OCI-LY1 (cell line): ENCODE measurements around the gene TNRC6A.

Source experiments
- CTCF ChIP-seq: fragments of 200-600 bp; sonication (generic), shearing (Covaris generic); IDR thresholded peaks from 2 replicates; pipeline ENCODE4 v1.5.1; 2017; ENCODE audit warnings: mild to moderate bottlenecking, antibody characterized with exemption, low read length, moderate library complexity, mixed read lengths
- EZH2 ChIP-seq: fragments of 200-600 bp; sonication (generic), shearing (Covaris generic); IDR thresholded peaks from 2 replicates; pipeline ENCODE4 v1.8.0; 2017; ENCODE audit warnings: borderline replicate concordance, mixed run types, mild to moderate bottlenecking, antibody characterized with exemption, low read length, moderate library complexity, mixed read lengths

GRCh38 chr16:24825696-24826095 is 96.2 kb downstream of the TNRC6A start:
- no peak for TF ChIP-seq CTCF
- TF ChIP-seq EZH2, result no peak
